Body of pancreas (tissue), 4 donors: ENCODE results near the gene S1PR3. TPM values are rescaled to one million over a fixed set of nuclear protein-coding genes. Genes with fewer than 3 reads are reported as not detected.

Experiments used
- ATAC-seq: fragments of 150-250 bp; one replicate; pipeline ENCODE4 v1.9.1; 2016
- DNase-seq, 4 donors: peaks; one replicate each; pipeline ENCODE4 v3.0.0-alpha.2; 2019
- H3K27ac ChIP-seq, 4 donors: fragments of 200-600 bp; sonication (generic); 1 replicate in 3 of 4; 2 replicates in 1 of 4; pipeline versions ENCODE4 v1.5.1 to v1.6.1; 2016 to 2019; ENCODE audit warnings: mild to moderate bottlenecking in 1 of 4, mixed read lengths in 1 of 4, moderate library complexity in 1 of 4
- H3K27me3 ChIP-seq, 2 donors: fragments of 200-600 bp; sonication (generic); one replicate each; pipeline ENCODE4 v1.6.0; 2016; ENCODE audit warnings: mild to moderate bottlenecking in 1 of 2
- H3K36me3 ChIP-seq, 2 donors: fragments of 200-600 bp; sonication (generic); replicated peaks in 1 of 2; 2 replicates each; pipeline ENCODE4 v1.5.1; 2016; ENCODE audit warnings: low read depth in 2 of 2; ENCODE audit not compliant: insufficient read depth in 1 of 2
- H3K4me1 ChIP-seq: fragments of 200-600 bp; sonication (generic); one replicate; pipeline ENCODE4 v1.6.0; 2016
- H3K4me3 ChIP-seq, 2 donors: fragments of 200-600 bp; sonication (generic); 1 replicate in 1 of 2; 2 replicates in 1 of 2; pipeline ENCODE4 v1.5.1; 2016 to 2019
- H3K9me3 ChIP-seq, 3 donors: fragments of 200-600 bp; sonication (generic); 1 replicate in 2 of 3; 2 replicates in 1 of 3; pipeline ENCODE4 v1.5.1; 2016
- CTCF ChIP-seq, 7 experiments: fragments of 450-650 bp in 4 of 7; fragments of 200-600 bp in 3 of 7; sonication (generic) in 3 of 7; IDR thresholded peaks; one replicate each; pipeline ENCODE4 v1.5.1; 2016 to 2019; ENCODE audit warnings: antibody characterized with exemption in 7 of 7
- POLR2A ChIP-seq, 3 donors: fragments of 450-650 bp; IDR thresholded peaks; one replicate each; pipeline ENCODE4 v1.6.1; 2016; ENCODE audit warnings: antibody characterized with exemption in 3 of 3, mild to moderate bottlenecking in 2 of 3
- WGBS, 2 donors: methylation state at CpG; one replicate each; pipeline ENCODE4 v1.1.5; 2017; 5-methylcytosine and 5-hydroxymethylcytosine counted together
- intact Hi-C: fragments of 100-400 bp; cut with DNase I; formaldehyde crosslinking; loops from one replicate; pipeline ENCODE4 v1.15.1; 2023
- total RNA-seq, 2 donors: library from RNA; depleted of rRNA; stranded (reverse); fragments of >200 nt; gene quantifications; one replicate each; pipeline ENCODE4 v1.1.0, GENCODE V29; 2016

The S1PR3 gene
- total RNA-seq, 2 donors from 2014 or later: 2.3 to 6.6 TPM

- ATAC-seq: no peak
- Histone ChIP-seq H3K4me1 (peaks cover 28% of the 10 kb centered on the region), H3K27ac (no peak overlapping the region)
Observed at GRCh38 chr9:89000371-89000781, 9.1 kb downstream of the S1PR3 start.

GRCh38 chr9:89000973-89001916 is 10.0 kb downstream of the S1PR3 start:
- ATAC-seq: peak; percentile 72
- Histone ChIP-seq H3K4me1 (peaks cover 28% of the 10 kb centered on the region), H3K9me3 (no peaks in the 10 kb centered on the region), H3K27me3 (no peaks in the 10 kb centered on the region), H3K36me3 (no peaks in the 10 kb centered on the region), H3K4me3 (no peak overlapping the region), H3K27ac (peak overlapping the region in 1 of 4 donors; percentile 3)
- intact Hi-C loops: loop anchor here (5.0 kb wide), 1 partner anchor 409 kb away; no protein-coding TSS in a partner anchor
- TF ChIP-seq POLR2A (IDR thresholded peaks at IDR 0.05): no peak
- peak; percentile 71 to 93 (median 84) for TF ChIP-seq CTCF (IDR thresholded peaks at IDR 0.05)
- 19 to 27% methylated on average over 40 to 52 of the region's 52 CpGs for WGBS, 2 donors
- DNase-seq: peak; percentile 90 to 94 (median 93)

More at GRCh38 chr9:89000371-89000781, 9.1 kb downstream of the S1PR3 start:
- TF ChIP-seq CTCF (IDR thresholded peaks at IDR 0.05) (no peak), POLR2A (IDR thresholded peaks at IDR 0.05) (no peak)
- Histone ChIP-seq H3K27me3 (no peaks in the 10 kb centered on the region), H3K9me3 (no peaks in the 10 kb centered on the region), H3K36me3 (no peaks in the 10 kb centered on the region), H3K4me3 (no peak overlapping the region)
- peak; percentile 46 to 71 (median 52) for DNase-seq
- 40 to 45% methylated on average over 9 of the region's 9 CpGs for WGBS, 2 donors
- intact Hi-C loops: loop anchor here (5.0 kb wide), 1 partner anchor 408 kb away; no protein-coding TSS in a partner anchor

GRCh38 chr9:89001917-89002540 is 10.8 kb downstream of the S1PR3 start:
- Histone ChIP-seq H3K4me3 (no peak overlapping the region), H3K4me1 (peaks cover 28% of the 10 kb centered on the region), H3K27ac (no peak overlapping the region), H3K27me3 (no peaks in the 10 kb centered on the region), H3K36me3 (no peaks in the 10 kb centered on the region), H3K9me3 (no peaks in the 10 kb centered on the region)
- ATAC-seq (no peak), DNase-seq (no peak)
- no peak for TF ChIP-seq POLR2A (IDR thresholded peaks at IDR 0.05)
- no peak for TF ChIP-seq CTCF (IDR thresholded peaks at IDR 0.05)
- intact Hi-C loops: loop anchor here (5.0 kb wide), 1 partner anchor 410 kb away; no protein-coding TSS in a partner anchor
- 87 to 92% methylated on average over 23 to 27 of the region's 27 CpGs for WGBS, 2 donors

- Histone ChIP-seq H3K27ac (no peak overlapping the region), H3K27me3 (no peaks in the 10 kb centered on the region), H3K4me3 (no peak overlapping the region), H3K36me3 (no peaks in the 10 kb centered on the region), H3K4me1 (peaks cover 28% of the 10 kb centered on the region), H3K9me3 (no peaks in the 10 kb centered on the region)
- intact Hi-C loops: loop anchor here (5.0 kb wide), 1 partner anchor 411 kb away; no protein-coding TSS in a partner anchor
- ATAC-seq (no peak), DNase-seq (no peak)
- no peak for TF ChIP-seq CTCF (IDR thresholded peaks at IDR 0.05)
- no peak for TF ChIP-seq POLR2A (IDR thresholded peaks at IDR 0.05)
- 79 to 85% methylated on average over 6 of the region's 6 CpGs for WGBS, 2 donors
Observed at GRCh38 chr9:89002987-89003386, 11.7 kb downstream of the S1PR3 start.
